Adrenal gland (tissue), 5 donors: ENCODE results near the gene ZNF346.

Experiments
- CTCF ChIP-seq, 6 experiments: fragments of 450-650 bp in 4 of 6; fragments of 200-600 bp in 2 of 6; sonication (generic) in 1 of 6; IDR thresholded peaks; 1 replicate in 5 of 6; 2 replicates in 1 of 6; pipeline versions ENCODE4 v1.5.1 to v1.8.0; 2016 to 2021; ENCODE audit warnings: antibody characterized with exemption in 6 of 6, mild to moderate bottlenecking in 2 of 6, moderate library complexity in 1 of 6
- POLR2A ChIP-seq, 2 donors: fragments of 450-650 bp; IDR thresholded peaks; one replicate each; pipeline ENCODE4 v1.6.1; 2017; ENCODE audit warnings: antibody characterized with exemption in 2 of 2, mild to moderate bottlenecking in 2 of 2, moderate library complexity in 1 of 2
- donor health status: DM: no; HTN: no; CAD: no.

- TF ChIP-seq CTCF (IDR thresholded peaks at IDR 0.05), result no peak
- no peak for TF ChIP-seq POLR2A (IDR thresholded peaks at IDR 0.05)
Observed at GRCh38 chr5:177066224-177066623, 43.7 kb downstream of the ZNF346 start.
